Ureter (tissue), 1 donor: Measurements from ENCODE around the gene ARHGAP26. TPM values are rescaled to one million over a fixed set of nuclear protein-coding genes. Genes with fewer than 3 reads are reported as not detected.
"Not testable (repeated sequence)": the region's sequence is repeated elsewhere in the genome, so short reads cannot be mapped to it uniquely, and the experiment has no call there.

ENCODE experiments used
- DNase-seq: peaks from one replicate; pipeline ENCODE4 v3.0.0-alpha.2; 2020; ENCODE audit warnings: low spot score
- total RNA-seq: library from RNA; stranded (reverse); gene quantifications from one replicate; pipeline ENCODE4 v1.2.4, GENCODE V29; 2023
- donor health status: DM: yes; HTN: yes; CAD: no.

The ARHGAP26 gene
- total RNA-seq, 1 donor from 2014 or later = 46.9 TPM

GRCh38 chr5:142904416-142904815, 134.2 kb downstream of the ARHGAP26 start:
- DNase-seq = no peak

- no peak for DNase-seq
Observed at GRCh38 chr5:142905348-142905747, 135.2 kb downstream of the ARHGAP26 start.

- no peak for DNase-seq
Observed at GRCh38 chr5:142906863-142907671, 136.9 kb downstream of the ARHGAP26 start.

GRCh38 chr5:142908659-142909058, 138.5 kb downstream of the ARHGAP26 start:
- no peak for DNase-seq

- DNase-seq = no peak
Observed at GRCh38 chr5:142910128-142910527, 140.0 kb downstream of the ARHGAP26 start.

GRCh38 chr5:142911170-142911569, 141.0 kb downstream of the ARHGAP26 start:
- no peak for DNase-seq

- no peak for DNase-seq
Observed at GRCh38 chr5:142911775-142912174, 141.6 kb downstream of the ARHGAP26 start.

GRCh38 chr5:142913728-142914338, 143.7 kb downstream of the ARHGAP26 start:
- no peak for DNase-seq

GRCh38 chr5:142915038-142915437, 144.9 kb downstream of the ARHGAP26 start:
- no peak for DNase-seq

- no peak for DNase-seq
Observed at GRCh38 chr5:142915813-142916424, 145.7 kb downstream of the ARHGAP26 start.

- no peak for DNase-seq
Observed at GRCh38 chr5:142918959-142919635, 148.9 kb downstream of the ARHGAP26 start.

- DNase-seq = no peak
Observed at GRCh38 chr5:142920849-142921612, 150.9 kb downstream of the ARHGAP26 start.

- no peak for DNase-seq
Observed at GRCh38 chr5:142922223-142922952, 152.2 kb downstream of the ARHGAP26 start.

- no peak for DNase-seq
Observed at GRCh38 chr5:142924135-142924883, 154.1 kb downstream of the ARHGAP26 start.

- no peak for DNase-seq
Observed at GRCh38 chr5:142925795-142926194, 155.6 kb downstream of the ARHGAP26 start.

GRCh38 chr5:142926549-142926948, 156.4 kb downstream of the ARHGAP26 start:
- DNase-seq = no peak

- DNase-seq = not testable (repeated sequence)
Observed at GRCh38 chr5:142928999-142929398, 158.8 kb downstream of the ARHGAP26 start.

- no peak for DNase-seq
Observed at GRCh38 chr5:142929587-142929986, 159.4 kb downstream of the ARHGAP26 start.

GRCh38 chr5:142930395-142931110, 160.4 kb downstream of the ARHGAP26 start:
- DNase-seq = no peak
